Left colon (tissue), 2 donors: ENCODE measurements around the gene PNCK. TPM values are rescaled to one million over a fixed set of nuclear protein-coding genes. Genes with fewer than 3 reads are reported as not detected.

ENCODE experiments used
- ATAC-seq: fragments of 200-7000 bp; cut with Tn5 transposase; one replicate; pipeline ENCODE4 v1.9.1; 2020; ENCODE audit warnings: mild to moderate bottlenecking, moderate library complexity
- DNase-seq, 2 donors: peaks; one replicate each; pipeline ENCODE4 v3.0.0-alpha.2; 2020
- intact Hi-C, 2 donors: fragments of 100-400 bp; cut with DNase I in 1 of 2; cut with micrococcal nuclease in 1 of 2; formaldehyde crosslinking; loops; one replicate each; pipeline versions ENCODE4 v1.11.2 to v1.14.0; 2022; cut with DNase I, micrococcal nuclease
- total RNA-seq, 2 donors: library from RNA; stranded (reverse); fragmentation: NEBNext Ultra II Directional; extraction: Animal tissue kit (Norgen Biotek cat#: 25700); gene quantifications; one replicate each; pipeline ENCODE4 v1.2.1, GENCODE V29; 2021
- donor health status: DM: no; HTN: no; CAD: no.
- donor health status: DM: yes; HTN: yes; CAD: no.

PNCK gene
- total RNA-seq, 2 donors from 2014 or later = 1.1 to 14.2 TPM

GRCh38 chrX:153647461-153648357 lies 25.9 kb downstream of the PNCK start:
- intact Hi-C loops = no loop called here
- ATAC-seq (no peak), DNase-seq (no peak)

GRCh38 chrX:153646620-153647373 lies 26.8 kb downstream of the PNCK start, which contains the start of gene DUSP9:
Gene DUSP9 (plus strand): TSS chrX:153647203. CDS start chrX:153647954, 751 bp downstream.
- intact Hi-C loops = no loop called here
- peak in 1 of 2 donors; percentile 41 for DNase-seq
- peak; percentile 74 for ATAC-seq

GRCh38 chrX:153645921-153646488 lies 27.6 kb downstream of the PNCK start:
- ATAC-seq (no peak), DNase-seq (no peak)
- intact Hi-C loops = no loop called here

GRCh38 chrX:153645151-153645550 lies 28.5 kb downstream of the PNCK start:
- ATAC-seq = no peak
- DNase-seq = no peak
- intact Hi-C loops = no loop called here

GRCh38 chrX:153644356-153645125 lies 29.1 kb downstream of the PNCK start:
- DNase-seq = no peak
- no peak for ATAC-seq
- intact Hi-C loops = no loop called here

GRCh38 chrX:153643431-153644351 lies 29.9 kb downstream of the PNCK start:
- intact Hi-C loops = no loop called here
- DNase-seq = no peak
- ATAC-seq = peak; percentile 56

- intact Hi-C loops = no loop called here
- ATAC-seq (no peak), DNase-seq (no peak)
Measured at GRCh38 chrX:153642655-153643430, 30.8 kb downstream of the PNCK start.

GRCh38 chrX:153642051-153642654 lies 31.5 kb downstream of the PNCK start:
- DNase-seq = no peak
- intact Hi-C loops = no loop called here
- no peak for ATAC-seq

- ATAC-seq (no peak), DNase-seq (no peak)
- intact Hi-C loops = no loop called here
Measured at GRCh38 chrX:153641627-153642026, 32.0 kb downstream of the PNCK start.

GRCh38 chrX:153640736-153641575 lies 32.7 kb downstream of the PNCK start:
- intact Hi-C loops = no loop called here
- DNase-seq = no peak
- no peak for ATAC-seq

- intact Hi-C loops = no loop called here
- ATAC-seq (no peak), DNase-seq (no peak)
Measured at GRCh38 chrX:153640045-153640686, 33.4 kb downstream of the PNCK start.

- ATAC-seq (no peak), DNase-seq (no peak)
- intact Hi-C loops = no loop called here
Measured at GRCh38 chrX:153639177-153640044, 34.2 kb downstream of the PNCK start.

- no peak for DNase-seq
- ATAC-seq = no peak
- intact Hi-C loops = no loop called here
Measured at GRCh38 chrX:153638436-153639176, 35.0 kb downstream of the PNCK start.

- intact Hi-C loops = no loop called here
- ATAC-seq (no peak), DNase-seq (no peak)
Measured at GRCh38 chrX:153638041-153638371, 35.6 kb downstream of the PNCK start.
